AG10803 (cell line): ENCODE measurements around the gene PSMB3.

Source experiments
- DNase-seq: peaks from one replicate; pipeline ENCODE4 v3.0.0; 2010; ENCODE audit warnings: low read depth
- H3K4me3 ChIP-seq: 2 replicates; pipeline ENCODE4 v1.5.1; 2011; ENCODE audit warnings: mild to moderate bottlenecking, low read length, control low read depth
- TF ChIP-seq, protein P1 (sequence below): conservative IDR thresholded peaks from 2 replicates; pipeline ENCODE4 v1.5.1; 2011; ENCODE audit warnings: mild to moderate bottlenecking, low read length, control low read depth, inconsistent platforms

PSMB3 gene

DNA sequence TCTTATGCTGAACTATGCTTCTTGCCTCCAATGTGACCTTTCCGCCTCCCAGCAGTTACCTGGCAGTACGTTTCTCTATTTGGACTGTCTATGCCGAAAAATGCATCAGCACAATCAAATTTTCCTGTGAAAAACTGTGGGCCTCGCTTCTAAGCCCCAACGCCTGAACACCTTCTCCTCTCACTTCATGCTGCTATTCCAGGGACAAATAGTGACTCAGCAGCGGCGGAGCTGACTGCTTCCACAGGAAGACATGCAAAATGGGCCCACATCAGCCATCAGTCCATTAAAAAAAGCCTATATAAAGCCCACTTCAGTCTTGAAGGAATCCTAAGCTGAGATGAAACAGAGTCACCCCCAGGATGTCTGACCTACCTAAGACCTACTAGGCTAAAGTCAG lies 57.3 kb downstream of the PSMB3 start:
- no peak overlapping the region for H3K4me3 ChIP-seq
- TF ChIP-seq, protein P1, sequence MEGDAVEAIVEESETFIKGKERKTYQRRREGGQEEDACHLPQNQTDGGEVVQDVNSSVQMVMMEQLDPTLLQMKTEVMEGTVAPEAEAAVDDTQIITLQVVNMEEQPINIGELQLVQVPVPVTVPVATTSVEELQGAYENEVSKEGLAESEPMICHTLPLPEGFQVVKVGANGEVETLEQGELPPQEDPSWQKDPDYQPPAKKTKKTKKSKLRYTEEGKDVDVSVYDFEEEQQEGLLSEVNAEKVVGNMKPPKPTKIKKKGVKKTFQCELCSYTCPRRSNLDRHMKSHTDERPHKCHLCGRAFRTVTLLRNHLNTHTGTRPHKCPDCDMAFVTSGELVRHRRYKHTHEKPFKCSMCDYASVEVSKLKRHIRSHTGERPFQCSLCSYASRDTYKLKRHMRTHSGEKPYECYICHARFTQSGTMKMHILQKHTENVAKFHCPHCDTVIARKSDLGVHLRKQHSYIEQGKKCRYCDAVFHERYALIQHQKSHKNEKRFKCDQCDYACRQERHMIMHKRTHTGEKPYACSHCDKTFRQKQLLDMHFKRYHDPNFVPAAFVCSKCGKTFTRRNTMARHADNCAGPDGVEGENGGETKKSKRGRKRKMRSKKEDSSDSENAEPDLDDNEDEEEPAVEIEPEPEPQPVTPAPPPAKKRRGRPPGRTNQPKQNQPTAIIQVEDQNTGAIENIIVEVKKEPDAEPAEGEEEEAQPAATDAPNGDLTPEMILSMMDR, result no peak
- DNase-seq, result no peak
